ENCODE data around the gene CMPK2. TPM values are rescaled to one million over a fixed set of nuclear protein-coding genes. Genes with fewer than 3 reads are reported as not detected.
A peak's percentile ranks its signal among the peaks of the same experiment; 100 is the strongest.

The CMPK2 gene
- total and polyA plus RNA-seq, 9 of the 15 experiments (the other 6 are each of a cell fraction or from before 2014, with no cell fraction given): 2.6 to 10.5 (median 5.0) TPM

DNA sequence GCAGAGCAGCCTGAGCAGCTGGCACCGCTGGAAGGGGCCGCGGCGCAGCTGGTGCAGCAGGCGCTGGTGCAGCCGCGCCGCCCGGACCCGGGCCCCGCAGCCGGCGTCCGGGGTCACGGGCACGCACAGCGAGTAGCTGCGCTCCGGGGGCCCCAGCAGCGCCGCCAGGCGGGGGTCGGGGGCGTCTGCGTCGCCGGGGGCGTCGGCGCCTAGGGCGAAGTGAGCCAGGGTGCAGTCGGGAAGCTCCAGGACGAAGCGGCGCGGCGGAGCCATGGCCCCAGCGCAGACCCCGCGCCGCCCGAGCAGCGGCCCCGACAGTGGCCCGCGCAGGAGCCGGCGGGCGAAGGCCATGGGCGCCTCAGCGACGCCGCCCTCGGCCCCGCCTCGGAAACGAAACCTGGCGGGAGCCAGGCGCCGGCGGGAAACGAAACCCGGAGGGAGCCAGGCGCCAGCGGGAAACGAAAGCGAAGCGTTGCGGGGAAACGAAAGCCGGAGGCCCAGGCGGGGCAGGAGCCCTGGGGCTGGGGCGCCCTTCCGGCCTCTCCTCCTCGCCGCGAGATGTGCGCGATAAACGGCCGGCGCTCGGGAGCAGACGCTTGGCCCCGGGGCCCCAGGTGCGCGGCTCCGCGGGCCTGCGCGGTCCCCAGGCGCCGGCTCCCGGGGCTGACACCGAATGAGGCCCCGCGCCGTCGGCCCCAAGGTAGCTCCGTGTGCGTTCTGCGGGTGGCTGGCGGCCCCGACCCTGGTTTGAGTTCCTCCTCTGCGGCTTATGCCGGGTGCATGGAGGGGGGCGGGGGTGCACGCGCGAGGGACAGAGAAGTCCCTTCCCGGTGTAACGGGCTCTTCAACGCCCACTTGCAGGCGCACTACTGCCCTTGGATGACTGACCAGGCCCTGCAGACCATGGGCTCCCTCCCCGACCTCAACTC is at the start of gene CMPK2 (continued):
- TF ChIP-seq PHB (CRISPR knock-in tag; IDR thresholded peaks at IDR 0.05) (no peak), SIN3B (IDR thresholded peaks at IDR 0.05; ENCODE audit: low read depth) (peak; percentile 44), PHF20 (IDR thresholded peaks at IDR 0.05; ENCODE audit: partially characterized antibody) (peak; percentile 50), KHSRP (IDR thresholded peaks at IDR 0.05) (no peak), SMAD1 (IDR thresholded peaks at IDR 0.05; ENCODE audit: low read depth, low read length, partially characterized antibody) (no peak), ZKSCAN1 (IDR thresholded peaks at IDR 0.05; ENCODE audit: low read depth, low read length) (no peak), PHF21A (IDR thresholded peaks at IDR 0.05; ENCODE audit: borderline replicate concordance, low read depth) (no peak), MIER1 (IDR thresholded peaks at IDR 0.05; ENCODE audit: low read depth) (no peak), MTA1 (IDR thresholded peaks at IDR 0.05; ENCODE audit: borderline replicate concordance) (no peak), ZNF431 (CRISPR knock-in tag; IDR thresholded peaks at IDR 0.05) (peak; percentile 68; the same call in 1 of the 2 replicates), HDGF (IDR thresholded peaks at IDR 0.05) (no peak), PPARD (CRISPR knock-in tag; IDR thresholded peaks at IDR 0.05) (no peak)
- TF ChIP-seq, protein P1, sequence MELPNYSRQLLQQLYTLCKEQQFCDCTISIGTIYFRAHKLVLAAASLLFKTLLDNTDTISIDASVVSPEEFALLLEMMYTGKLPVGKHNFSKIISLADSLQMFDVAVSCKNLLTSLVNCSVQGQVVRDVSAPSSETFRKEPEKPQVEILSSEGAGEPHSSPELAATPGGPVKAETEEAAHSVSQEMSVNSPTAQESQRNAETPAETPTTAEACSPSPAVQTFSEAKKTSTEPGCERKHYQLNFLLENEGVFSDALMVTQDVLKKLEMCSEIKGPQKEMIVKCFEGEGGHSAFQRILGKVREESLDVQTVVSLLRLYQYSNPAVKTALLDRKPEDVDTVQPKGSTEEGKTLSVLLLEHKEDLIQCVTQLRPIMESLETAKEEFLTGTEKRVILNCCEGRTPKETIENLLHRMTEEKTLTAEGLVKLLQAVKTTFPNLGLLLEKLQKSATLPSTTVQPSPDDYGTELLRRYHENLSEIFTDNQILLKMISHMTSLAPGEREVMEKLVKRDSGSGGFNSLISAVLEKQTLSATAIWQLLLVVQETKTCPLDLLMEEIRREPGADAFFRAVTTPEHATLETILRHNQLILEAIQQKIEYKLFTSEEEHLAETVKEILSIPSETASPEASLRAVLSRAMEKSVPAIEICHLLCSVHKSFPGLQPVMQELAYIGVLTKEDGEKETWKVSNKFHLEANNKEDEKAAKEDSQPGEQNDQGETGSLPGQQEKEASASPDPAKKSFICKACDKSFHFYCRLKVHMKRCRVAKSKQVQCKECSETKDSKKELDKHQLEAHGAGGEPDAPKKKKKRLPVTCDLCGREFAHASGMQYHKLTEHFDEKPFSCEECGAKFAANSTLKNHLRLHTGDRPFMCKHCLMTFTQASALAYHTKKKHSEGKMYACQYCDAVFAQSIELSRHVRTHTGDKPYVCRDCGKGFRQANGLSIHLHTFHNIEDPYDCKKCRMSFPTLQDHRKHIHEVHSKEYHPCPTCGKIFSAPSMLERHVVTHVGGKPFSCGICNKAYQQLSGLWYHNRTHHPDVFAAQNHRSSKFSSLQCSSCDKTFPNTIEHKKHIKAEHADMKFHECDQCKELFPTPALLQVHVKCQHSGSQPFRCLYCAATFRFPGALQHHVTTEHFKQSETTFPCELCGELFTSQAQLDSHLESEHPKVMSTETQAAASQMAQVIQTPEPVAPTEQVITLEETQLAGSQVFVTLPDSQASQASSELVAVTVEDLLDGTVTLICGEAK (IDR thresholded peaks at IDR 0.05): peak; percentile 83
- TF ChIP-seq, protein P1 (CRISPR knock-in tag; IDR thresholded peaks at IDR 0.05): no peak
- TF ChIP-seq, protein P2, sequence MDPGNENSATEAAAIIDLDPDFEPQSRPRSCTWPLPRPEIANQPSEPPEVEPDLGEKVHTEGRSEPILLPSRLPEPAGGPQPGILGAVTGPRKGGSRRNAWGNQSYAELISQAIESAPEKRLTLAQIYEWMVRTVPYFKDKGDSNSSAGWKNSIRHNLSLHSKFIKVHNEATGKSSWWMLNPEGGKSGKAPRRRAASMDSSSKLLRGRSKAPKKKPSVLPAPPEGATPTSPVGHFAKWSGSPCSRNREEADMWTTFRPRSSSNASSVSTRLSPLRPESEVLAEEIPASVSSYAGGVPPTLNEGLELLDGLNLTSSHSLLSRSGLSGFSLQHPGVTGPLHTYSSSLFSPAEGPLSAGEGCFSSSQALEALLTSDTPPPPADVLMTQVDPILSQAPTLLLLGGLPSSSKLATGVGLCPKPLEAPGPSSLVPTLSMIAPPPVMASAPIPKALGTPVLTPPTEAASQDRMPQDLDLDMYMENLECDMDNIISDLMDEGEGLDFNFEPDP (CRISPR knock-in tag; IDR thresholded peaks at IDR 0.05): no peak
- TF ChIP-seq, protein P3, sequence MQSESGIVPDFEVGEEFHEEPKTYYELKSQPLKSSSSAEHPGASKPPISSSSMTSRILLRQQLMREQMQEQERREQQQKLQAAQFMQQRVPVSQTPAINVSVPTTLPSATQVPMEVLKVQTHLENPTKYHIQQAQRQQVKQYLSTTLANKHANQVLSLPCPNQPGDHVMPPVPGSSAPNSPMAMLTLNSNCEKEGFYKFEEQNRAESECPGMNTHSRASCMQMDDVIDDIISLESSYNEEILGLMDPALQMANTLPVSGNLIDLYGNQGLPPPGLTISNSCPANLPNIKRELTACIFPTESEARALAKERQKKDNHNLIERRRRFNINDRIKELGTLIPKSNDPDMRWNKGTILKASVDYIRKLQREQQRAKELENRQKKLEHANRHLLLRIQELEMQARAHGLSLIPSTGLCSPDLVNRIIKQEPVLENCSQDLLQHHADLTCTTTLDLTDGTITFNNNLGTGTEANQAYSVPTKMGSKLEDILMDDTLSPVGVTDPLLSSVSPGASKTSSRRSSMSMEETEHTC (IDR thresholded peaks at IDR 0.05): no peak
- TF ChIP-seq, protein P4, sequence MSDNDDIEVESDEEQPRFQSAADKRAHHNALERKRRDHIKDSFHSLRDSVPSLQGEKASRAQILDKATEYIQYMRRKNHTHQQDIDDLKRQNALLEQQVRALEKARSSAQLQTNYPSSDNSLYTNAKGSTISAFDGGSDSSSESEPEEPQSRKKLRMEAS (CRISPR knock-in tag; IDR thresholded peaks at IDR 0.05): peak; percentile 67; the same call in 1 of the 2 replicates

All from K562 (cell line).